HEK293T (cell line): Measurements from ENCODE around the gene ZBED4.

Source experiments
- CTBP1 ChIP-seq: fragments of 450-650 bp; IDR thresholded peaks from 2 replicates; pipeline ENCODE4 v1.6.1; 2016; ENCODE audit warnings: borderline replicate concordance
- FOXA1 ChIP-seq: fragments of 450-650 bp; IDR thresholded peaks from 2 replicates; pipeline ENCODE4 v1.6.1; 2016; ENCODE audit warnings: mild to moderate bottlenecking
- L3MBTL2 ChIP-seq: fragments of 450-650 bp; conservative IDR thresholded peaks from 2 replicates; pipeline ENCODE4 v1.6.1; 2016; ENCODE audit warnings: mild to moderate bottlenecking
- ZNF384 ChIP-seq: fragments of 450-650 bp; IDR thresholded peaks from 2 replicates; pipeline ENCODE4 v1.6.1; 2016

DNA sequence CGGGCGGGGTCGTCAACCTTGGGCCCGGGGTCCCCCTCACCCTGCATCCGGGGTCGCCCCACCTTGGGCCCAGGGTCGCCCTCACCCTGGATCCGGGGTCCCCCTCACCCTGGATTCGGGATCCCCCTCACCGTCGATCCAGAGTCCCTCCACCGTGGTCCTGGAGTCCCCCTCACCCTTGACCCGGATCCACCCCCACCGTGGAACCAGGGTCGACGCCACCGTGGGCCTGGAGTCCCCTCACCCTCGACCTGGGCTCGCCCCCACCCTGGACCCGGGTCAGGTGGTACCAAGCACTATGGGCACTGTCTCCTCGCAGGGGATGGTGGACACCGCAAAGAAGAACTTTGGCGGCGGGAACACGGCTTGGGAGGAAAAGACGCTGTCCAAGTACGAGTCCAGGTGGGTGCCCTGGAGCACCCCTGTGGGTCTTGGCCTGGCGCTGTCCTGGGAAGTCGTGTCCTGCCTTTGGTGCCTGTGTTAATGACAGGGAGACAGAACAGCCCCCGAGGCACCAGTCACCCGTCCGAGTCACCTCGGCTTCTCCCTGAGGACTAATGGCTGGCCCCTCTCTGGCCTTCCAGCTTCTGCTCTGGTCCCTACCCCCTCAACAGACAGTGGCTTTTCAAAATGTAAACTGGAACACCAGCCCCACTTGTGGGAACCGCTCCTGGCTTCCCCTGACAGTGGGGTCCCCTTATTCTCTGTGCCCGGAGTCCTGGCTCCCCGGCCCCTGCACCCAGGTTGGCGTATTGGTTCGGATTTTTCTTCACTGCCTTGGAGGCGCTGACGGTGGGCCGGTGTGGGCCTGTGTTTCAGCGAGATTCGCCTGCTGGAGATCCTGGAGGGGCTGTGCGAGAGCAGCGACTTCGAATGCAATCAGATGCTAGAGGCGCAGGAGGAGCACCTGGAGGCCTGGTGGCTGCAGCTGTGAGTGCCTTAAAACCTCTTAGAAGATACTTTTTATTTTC is 65.6 kb downstream of the ZBED4 start:
- TF ChIP-seq FOXA1 (no peak), ZNF384 (no peak), CTBP1 (no peak), L3MBTL2 (no peak)
